Measurements from ENCODE around the gene TGFBRAP1. TPM values are rescaled to one million over a fixed set of nuclear protein-coding genes. Genes with fewer than 3 reads are reported as not detected.

TGFBRAP1 gene
- total RNA-seq (2014; rRNA removed; shearing (Covaris generic)) = 18.7 and 19.5 TPM in 2 replicates

DNA sequence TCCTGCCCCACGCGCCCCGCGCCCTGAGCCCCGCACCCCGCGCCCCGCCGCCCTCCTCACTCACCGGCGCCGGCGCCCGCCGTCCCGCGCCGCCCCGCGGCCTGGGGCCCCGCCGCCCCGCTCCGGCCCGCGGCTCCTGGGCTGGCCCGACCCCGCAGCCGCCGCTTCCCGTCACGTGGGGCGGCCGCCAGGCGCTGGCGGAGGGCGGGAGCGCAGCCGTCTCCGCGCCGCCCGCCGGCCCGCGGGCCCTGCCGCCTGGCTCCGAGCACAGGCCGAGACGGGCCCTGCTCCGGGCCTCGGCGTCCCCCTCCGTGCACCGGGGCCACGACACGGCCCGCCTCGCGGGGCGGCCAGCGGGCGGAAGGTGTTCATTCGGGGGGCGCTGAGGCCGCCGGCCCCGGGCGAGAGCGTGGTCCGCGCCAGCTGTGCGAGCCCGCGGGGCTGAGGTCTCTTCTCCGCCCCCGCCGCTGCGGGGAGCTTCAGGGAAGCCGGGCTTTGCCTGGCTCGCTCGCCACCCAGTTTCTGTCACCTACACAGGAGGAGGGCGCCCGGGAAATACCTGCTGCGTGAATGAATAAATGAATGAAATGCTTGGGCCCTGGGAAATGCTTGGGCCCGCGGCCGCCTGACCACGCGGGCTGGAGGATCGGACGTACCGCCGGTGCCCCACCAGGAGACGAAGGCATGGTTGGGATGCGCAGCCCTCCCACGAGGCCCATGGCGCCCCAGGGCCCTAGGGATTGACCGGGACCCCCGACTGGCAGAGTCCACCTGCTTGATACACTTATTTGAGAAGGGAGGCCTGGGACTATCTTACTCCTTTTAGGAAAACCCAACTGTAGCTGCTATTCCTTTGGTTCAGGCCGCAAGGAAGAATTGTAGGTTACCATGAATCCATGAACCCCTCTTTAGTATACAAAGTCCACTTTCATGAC lies at the start of gene TGFBRAP1:
TSS of gene TGFBRAP1 (minus strand) at position 175 of the 935 bp plus-strand sequence. CDS start 21,434 bp downstream, outside the sequence.
- peak; percentile 55 to 66 for DNase-seq
- H3K36me3 ChIP-seq = 0 out of 2 replicates have a peak, but pooled peaks cover 5% of the 10 kb centered on the region
- no peaks in the 10 kb centered on the region for H3K9me3 ChIP-seq (replicated peaks)
- H3K27me3 ChIP-seq = no peaks in the 10 kb centered on the region
- peak within 1 kb of the TSS; percentile 95 for H3K4me3 ChIP-seq
- peaks cover 25% of the 10 kb centered on the region for H3K4me1 ChIP-seq
- peak within 1 kb of the TSS; percentile 95 for H3K27ac ChIP-seq

GRCh38 chr2:105378921-105379383 lies 49.4 kb upstream of the TGFBRAP1 start:
- Histone ChIP-seq H3K27ac (no peak overlapping the region), H3K9me3 (replicated peaks) (no peaks in the 10 kb centered on the region), H3K27me3 (no peaks in the 10 kb centered on the region), H3K36me3 (peaks cover 13% of the 10 kb centered on the region), H3K4me3 (no peak overlapping the region), H3K4me1 (no peaks in the 10 kb centered on the region)
- no peak for DNase-seq

DNA sequence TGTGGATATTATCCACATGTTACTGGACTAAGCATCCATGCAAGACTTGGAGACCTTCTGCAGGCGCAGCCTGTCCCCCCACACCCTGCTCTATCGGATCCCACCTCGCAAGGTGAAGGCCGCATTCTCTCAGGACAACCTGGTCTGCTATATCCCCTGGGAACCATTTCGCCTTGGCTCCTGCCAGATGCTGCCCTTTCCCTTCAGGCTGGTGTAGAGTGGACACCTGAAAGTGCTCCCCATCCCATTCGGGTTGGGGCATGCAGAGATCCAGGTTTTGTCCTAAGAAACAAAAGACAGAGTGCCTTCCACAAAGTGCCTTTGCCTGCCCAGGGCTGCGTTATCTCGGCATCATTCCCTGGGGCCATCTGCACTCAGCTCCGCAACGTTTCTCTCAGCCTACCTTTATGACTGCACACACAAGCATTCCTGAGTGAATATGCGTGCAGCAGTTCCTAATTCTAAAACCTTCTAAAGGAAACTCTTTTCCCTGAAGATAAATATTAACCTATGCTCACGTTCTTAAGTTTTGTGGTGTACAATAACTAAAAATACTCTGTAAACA lies 48.8 kb upstream of the TGFBRAP1 start:
- peaks cover 10% of the 10 kb centered on the region for H3K36me3 ChIP-seq

GRCh38 chr2:105377871-105378270 lies 48.3 kb upstream of the TGFBRAP1 start:
- Histone ChIP-seq H3K27me3 (no peaks in the 10 kb centered on the region), H3K4me3 (no peak overlapping the region), H3K4me1 (no peaks in the 10 kb centered on the region), H3K36me3 (peaks cover 10% of the 10 kb centered on the region), H3K9me3 (replicated peaks) (no peaks in the 10 kb centered on the region), H3K27ac (no peak overlapping the region)
- DNase-seq = peak in 1 of 2 experiments; percentile 17

More for the DNA sequence above, 48.8 kb upstream of the TGFBRAP1 start:
- Histone ChIP-seq H3K4me3 (no peak overlapping the region), H3K27me3 (no peaks in the 10 kb centered on the region), H3K9me3 (replicated peaks) (no peaks in the 10 kb centered on the region), H3K27ac (no peak overlapping the region), H3K4me1 (no peaks in the 10 kb centered on the region)
- no peak for DNase-seq

DNA sequence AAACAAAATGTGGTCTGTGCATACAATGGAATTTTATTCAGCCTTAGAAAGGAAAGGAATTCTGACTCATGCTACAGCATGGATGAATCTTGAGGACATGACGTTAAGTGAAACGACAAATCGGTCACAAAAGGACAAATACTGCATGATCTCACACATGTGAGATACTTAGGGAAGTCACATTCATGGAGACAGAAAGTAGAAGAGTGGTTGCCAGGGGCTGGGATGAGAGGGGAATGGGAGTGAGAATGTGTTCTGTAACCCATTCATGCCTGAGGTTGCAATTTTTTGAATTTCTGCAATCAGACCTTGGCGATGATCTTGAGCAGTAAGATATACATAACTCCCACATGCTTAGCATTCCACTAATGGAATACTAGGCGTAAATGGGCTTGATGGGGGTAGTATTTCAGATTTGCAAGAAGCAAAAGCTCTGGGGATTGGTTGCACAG lies 47.3 kb upstream of the TGFBRAP1 start:
- peaks cover 15% of the 10 kb centered on the region for H3K36me3 ChIP-seq
- DNase-seq = no peak
- H3K4me1 ChIP-seq = no peaks in the 10 kb centered on the region
- no peaks in the 10 kb centered on the region for H3K9me3 ChIP-seq (replicated peaks)
- no peaks in the 10 kb centered on the region for H3K27me3 ChIP-seq
- H3K4me3 ChIP-seq = no peak overlapping the region
- H3K27ac ChIP-seq = no peak overlapping the region

DNA sequence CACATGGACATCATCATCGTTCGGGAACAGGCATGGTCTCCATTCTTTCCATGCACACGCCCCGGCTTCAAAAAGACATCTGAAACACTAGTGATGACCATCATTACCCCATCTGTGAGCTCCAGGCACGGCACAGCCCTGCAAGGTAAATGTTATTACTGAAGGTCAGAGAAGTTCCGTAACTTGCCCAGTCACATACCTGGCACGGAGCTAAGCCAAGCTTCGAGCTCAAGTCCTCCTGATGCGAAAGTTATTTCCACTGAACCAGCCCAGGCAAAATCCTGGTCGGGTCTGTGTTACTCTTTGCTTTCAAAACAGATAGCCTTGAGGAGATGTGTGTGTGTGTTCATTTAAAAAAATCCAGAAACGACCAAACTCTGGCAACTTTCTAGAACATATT lies 46.5 kb upstream of the TGFBRAP1 start:
- DNase-seq = no peak
- H3K27me3 ChIP-seq = no peaks in the 10 kb centered on the region
- peaks cover 11% of the 10 kb centered on the region for H3K36me3 ChIP-seq
- no peaks in the 10 kb centered on the region for H3K4me1 ChIP-seq
- no peak overlapping the region for H3K27ac ChIP-seq
- no peak overlapping the region for H3K4me3 ChIP-seq
- H3K9me3 ChIP-seq (replicated peaks) = no peaks in the 10 kb centered on the region

GRCh38 chr2:105375001-105375561 lies 45.5 kb upstream of the TGFBRAP1 start:
- Histone ChIP-seq H3K27me3 (no peaks in the 10 kb centered on the region), H3K4me3 (no peak overlapping the region), H3K36me3 (peaks cover 11% of the 10 kb centered on the region), H3K9me3 (replicated peaks) (no peaks in the 10 kb centered on the region), H3K27ac (no peak overlapping the region), H3K4me1 (no peaks in the 10 kb centered on the region)
- no peak for DNase-seq

DNA sequence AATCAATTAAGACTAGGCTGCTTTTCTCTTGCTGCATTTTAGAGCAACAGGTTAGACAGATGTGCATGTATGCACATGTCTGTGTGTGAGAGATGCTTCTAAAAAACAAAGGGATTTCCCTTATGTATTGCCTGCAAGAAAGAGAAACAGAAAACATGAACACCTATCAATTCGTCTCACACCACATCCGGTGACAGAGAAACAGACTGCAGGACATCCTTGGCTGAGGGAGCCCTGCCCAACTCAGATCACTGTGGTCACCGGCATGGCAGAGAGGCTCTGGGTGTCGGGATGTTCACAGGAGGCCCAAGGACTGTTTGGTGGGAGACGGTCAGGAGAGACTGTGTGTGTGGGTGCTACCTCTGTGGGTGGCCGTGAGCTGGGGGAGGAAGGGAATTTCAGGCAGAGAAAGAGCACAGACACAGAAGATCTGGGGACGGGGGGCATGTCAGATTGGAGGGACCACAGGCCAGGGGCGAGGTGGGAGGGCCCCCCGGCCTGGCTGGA lies 44.4 kb upstream of the TGFBRAP1 start:
- H3K36me3 ChIP-seq = peaks cover 11% of the 10 kb centered on the region
- H3K27me3 ChIP-seq = no peaks in the 10 kb centered on the region
- H3K4me3 ChIP-seq = no peak overlapping the region
- no peak for DNase-seq
- H3K9me3 ChIP-seq (replicated peaks) = no peaks in the 10 kb centered on the region
- no peaks in the 10 kb centered on the region for H3K4me1 ChIP-seq
- H3K27ac ChIP-seq = no peak overlapping the region

DNA sequence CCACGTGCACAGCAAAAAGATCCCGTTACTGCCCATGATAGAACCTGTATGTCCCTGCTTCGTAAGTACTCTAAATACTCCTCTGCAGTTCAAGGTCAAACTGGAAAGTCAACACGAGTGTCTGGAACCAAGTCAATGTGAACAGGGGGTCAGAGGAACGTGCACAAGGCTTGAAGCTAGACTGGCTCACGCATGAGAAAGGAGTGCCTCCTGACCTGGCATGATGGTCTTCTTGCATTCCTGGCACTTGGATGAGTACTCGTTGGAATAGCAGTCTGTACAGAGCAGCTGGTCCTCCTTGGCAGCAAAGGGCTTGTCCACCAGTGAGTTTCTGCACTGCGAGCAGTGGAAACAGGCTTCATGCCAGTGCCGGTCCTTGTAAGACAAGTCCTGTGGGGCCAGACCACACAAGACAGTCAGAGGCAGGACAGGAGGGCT lies 43.8 kb upstream of the TGFBRAP1 start:
- H3K4me1 ChIP-seq = no peaks in the 10 kb centered on the region
- H3K27me3 ChIP-seq = no peaks in the 10 kb centered on the region
- no peak overlapping the region for H3K4me3 ChIP-seq
- DNase-seq = no peak
- peaks cover 11% of the 10 kb centered on the region; the same call in 1 of the 2 replicates for H3K36me3 ChIP-seq
- no peaks in the 10 kb centered on the region for H3K9me3 ChIP-seq (replicated peaks)
- H3K27ac ChIP-seq = no peak overlapping the region

DNA sequence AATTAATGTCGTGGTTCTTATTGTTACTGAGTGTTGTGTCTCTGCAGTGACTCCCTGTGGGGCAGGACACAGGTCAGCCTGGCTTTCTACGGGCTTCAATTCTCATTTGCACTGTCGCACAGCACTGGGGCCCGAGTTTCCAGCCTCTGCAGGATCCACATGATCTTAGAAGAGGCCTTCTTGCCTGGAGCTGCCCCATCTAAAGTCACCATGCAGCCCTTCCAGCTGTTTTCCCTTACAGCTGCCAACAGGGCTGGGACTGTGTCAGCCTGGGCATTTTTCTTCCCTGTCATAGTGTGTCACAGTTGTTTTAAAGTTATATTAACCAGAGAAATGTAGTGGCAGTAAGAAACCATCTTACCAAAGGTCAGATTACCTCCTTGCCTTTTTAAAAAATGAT lies 42.3 kb upstream of the TGFBRAP1 start:
- no peak overlapping the region for H3K4me3 ChIP-seq
- H3K27ac ChIP-seq = no peak overlapping the region
- H3K4me1 ChIP-seq = no peaks in the 10 kb centered on the region
- peaks cover 12% of the 10 kb centered on the region; the same call in 1 of the 2 replicates for H3K36me3 ChIP-seq
- DNase-seq = no peak
- no peaks in the 10 kb centered on the region for H3K9me3 ChIP-seq (replicated peaks)
- no peaks in the 10 kb centered on the region for H3K27me3 ChIP-seq

- Histone ChIP-seq H3K27me3 (no peaks in the 10 kb centered on the region), H3K36me3 (peaks cover 13% of the 10 kb centered on the region; the same call in 1 of the 2 replicates), H3K4me3 (no peak overlapping the region), H3K4me1 (no peaks in the 10 kb centered on the region), H3K9me3 (replicated peaks) (no peaks in the 10 kb centered on the region), H3K27ac (no peak overlapping the region)
- no peak for DNase-seq
These were observed 41.6 kb upstream of the TGFBRAP1 start for GRCh38 chr2:105371156-105371555.

DNA sequence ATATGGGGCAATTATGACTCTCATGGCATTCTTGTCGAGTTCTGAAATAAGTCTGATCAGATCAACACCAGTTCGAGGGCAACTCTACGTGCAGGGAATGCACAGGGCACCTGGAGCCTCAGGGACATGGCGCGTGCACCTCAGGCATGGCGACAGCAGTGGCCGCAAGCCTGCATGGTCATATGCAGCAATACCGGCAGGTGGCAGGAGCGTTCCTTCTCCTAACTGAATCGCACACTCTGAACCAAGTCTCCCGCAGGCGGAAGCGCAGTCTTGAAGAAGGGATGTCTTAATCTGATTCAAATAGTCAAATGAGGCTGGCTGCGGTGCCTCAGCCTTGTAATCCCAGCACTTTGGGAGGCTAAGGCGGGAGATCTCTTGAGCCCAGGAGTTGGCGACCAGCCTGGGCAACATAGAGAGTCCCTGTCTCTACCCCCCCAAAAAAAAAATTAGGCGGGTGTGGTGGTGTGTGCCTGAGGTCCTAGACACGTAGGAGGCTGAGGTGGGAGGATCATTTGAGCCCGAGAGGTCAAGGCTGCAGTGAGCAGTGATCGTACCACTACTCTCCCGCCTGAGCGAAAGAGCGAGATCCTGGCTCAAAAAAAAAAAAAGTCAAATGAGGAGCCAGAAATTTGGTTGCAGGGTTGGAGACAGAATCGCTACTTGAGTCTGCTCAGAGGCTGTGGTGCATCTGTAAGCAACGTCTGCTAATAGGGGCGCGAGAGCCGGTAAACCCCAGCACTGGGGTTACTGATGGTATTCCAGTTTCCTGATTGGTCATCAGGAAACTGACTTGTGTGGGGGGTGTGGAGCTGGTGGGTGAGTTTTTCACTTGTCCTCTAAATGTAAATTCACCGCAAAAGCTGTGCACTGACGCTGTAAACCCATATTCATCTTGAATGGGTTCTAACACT lies 40.5 kb upstream of the TGFBRAP1 start:
- Histone ChIP-seq H3K27ac (no peak overlapping the region), H3K4me1 (no peaks in the 10 kb centered on the region), H3K4me3 (no peak overlapping the region), H3K27me3 (no peaks in the 10 kb centered on the region), H3K36me3 (peaks cover 11% of the 10 kb centered on the region; the same call in 1 of the 2 replicates), H3K9me3 (replicated peaks) (no peaks in the 10 kb centered on the region)
- DNase-seq = peak; percentile 13 to 16

- Histone ChIP-seq H3K9me3 (replicated peaks) (no peaks in the 10 kb centered on the region), H3K27me3 (no peaks in the 10 kb centered on the region), H3K4me3 (no peak overlapping the region), H3K27ac (no peak overlapping the region), H3K4me1 (no peaks in the 10 kb centered on the region), H3K36me3 (peaks cover 6% of the 10 kb centered on the region; the same call in 1 of the 2 replicates)
- no peak for DNase-seq
These were observed 39.3 kb upstream of the TGFBRAP1 start for GRCh38 chr2:105368759-105369408.
